ENCODE results near the gene LDOC1.
"Not testable (repeated sequence)": the region's sequence is repeated elsewhere in the genome, so short reads cannot be mapped to it uniquely, and the experiment has no call there.

Gene LDOC1

GRCh38 chrX:141158084-141158483 is 18.8 kb downstream of the LDOC1 start:
- H3K27ac ChIP-seq (ENCODE audit: low read depth, low read length), result no peak overlapping the region
- H3K36me3 ChIP-seq (ENCODE audit: insufficient read depth, low read length), result no peaks in the 10 kb centered on the region
- H3K9ac ChIP-seq (ENCODE audit: low read depth, low read length), result no peak overlapping the region
- no peaks in the 10 kb centered on the region for H3K4me1 ChIP-seq (ENCODE audit: insufficient read depth, low read length)
- no peaks in the 10 kb centered on the region for H3K27me3 ChIP-seq (ENCODE audit: insufficient read depth, low read length)
- WGBS, result 93% methylated on average over 1 of the region's 3 CpGs
- H3K4me3 ChIP-seq (ENCODE audit: low read length), result no peak overlapping the region
- H3K9me3 ChIP-seq (ENCODE audit: insufficient read depth, low read depth, low read length), result no peaks in the 10 kb centered on the region

GRCh38 chrX:141155231-141155630 is 21.7 kb downstream of the LDOC1 start:
- not testable (repeated sequence) for H3K4me3 ChIP-seq (ENCODE audit: low read length); H3K9me3 ChIP-seq (ENCODE audit: insufficient read depth, low read depth, low read length); H3K36me3 ChIP-seq (ENCODE audit: insufficient read depth, low read length); H3K9ac ChIP-seq (ENCODE audit: low read depth, low read length); H3K27ac ChIP-seq (ENCODE audit: low read depth, low read length); H3K27me3 ChIP-seq (ENCODE audit: insufficient read depth, low read length); H3K4me1 ChIP-seq (ENCODE audit: insufficient read depth, low read length)
- 100% methylated on average over 1 of the region's 3 CpGs for WGBS

GRCh38 chrX:141142946-141143345 is 34.0 kb downstream of the LDOC1 start:
- Histone ChIP-seq H3K4me1 (ENCODE audit: insufficient read depth, low read length) (no peaks in the 10 kb centered on the region), H3K36me3 (ENCODE audit: insufficient read depth, low read length) (no peaks in the 10 kb centered on the region), H3K9ac (ENCODE audit: low read depth, low read length) (no peak overlapping the region), H3K27ac (ENCODE audit: low read depth, low read length) (no peak overlapping the region), H3K4me3 (ENCODE audit: low read length) (no peak overlapping the region), H3K27me3 (ENCODE audit: insufficient read depth, low read length) (no peaks in the 10 kb centered on the region), H3K9me3 (ENCODE audit: insufficient read depth, low read depth, low read length) (no peaks in the 10 kb centered on the region)
- WGBS, result 80% methylated on average over 1 of the region's 3 CpGs

- no peaks in the 10 kb centered on the region for H3K27me3 ChIP-seq (ENCODE audit: insufficient read depth, low read length)
- no peak overlapping the region for H3K4me3 ChIP-seq (ENCODE audit: low read length)
- no peak overlapping the region for H3K27ac ChIP-seq (ENCODE audit: low read depth, low read length)
- no peaks in the 10 kb centered on the region for H3K36me3 ChIP-seq (ENCODE audit: insufficient read depth, low read length)
- WGBS, result 97% methylated on average over 8 of the region's 8 CpGs
- H3K4me1 ChIP-seq (ENCODE audit: insufficient read depth, low read length), result no peaks in the 10 kb centered on the region
- H3K9me3 ChIP-seq (ENCODE audit: insufficient read depth, low read depth, low read length), result no peaks in the 10 kb centered on the region
- no peak overlapping the region for H3K9ac ChIP-seq (ENCODE audit: low read depth, low read length)
These were observed 43.7 kb downstream of the LDOC1 start for GRCh38 chrX:141133272-141133671.

- no peaks in the 10 kb centered on the region for H3K36me3 ChIP-seq (ENCODE audit: insufficient read depth, low read length)
- no peaks in the 10 kb centered on the region for H3K4me1 ChIP-seq (ENCODE audit: insufficient read depth, low read length)
- WGBS, result 100% methylated on average over 2 of the region's 2 CpGs
- H3K4me3 ChIP-seq (ENCODE audit: low read length), result no peak overlapping the region
- no peaks in the 10 kb centered on the region for H3K9me3 ChIP-seq (ENCODE audit: insufficient read depth, low read depth, low read length)
- no peaks in the 10 kb centered on the region for H3K27me3 ChIP-seq (ENCODE audit: insufficient read depth, low read length)
- no peak overlapping the region for H3K9ac ChIP-seq (ENCODE audit: low read depth, low read length)
- H3K27ac ChIP-seq (ENCODE audit: low read depth, low read length), result no peak overlapping the region
These were observed 49.8 kb downstream of the LDOC1 start for GRCh38 chrX:141127146-141127545.
